K562 (cell line): Measurements from ENCODE around the gene CLDND1. TPM values are rescaled to one million over a fixed set of nuclear protein-coding genes. Genes with fewer than 3 reads are reported as not detected.

Experiments
- CBFB ChIP-seq: sonication (generic); formaldehyde crosslinking; IDR thresholded peaks from 2 replicates; pipeline ENCODE4 v1.4.0; 2020; ENCODE audit warnings: mild to moderate bottlenecking, missing genetic modification reagents
- RUNX1 ChIP-seq: sonication (generic); IDR thresholded peaks from 2 replicates; pipeline ENCODE4 v1.6.1; 2016; ENCODE audit warnings: antibody characterized with exemption, low read depth
- TAF7 ChIP-seq: fragments of 450-650 bp; IDR thresholded peaks from 2 replicates; pipeline ENCODE4 v1.6.1; 2016; ENCODE audit warnings: missing genetic modification characterization, missing compliant biosample characterization
- TEAD1 ChIP-seq, 2 experiments: fragments of 450-650 bp in 1 of 2; sonication (generic) in 1 of 2; formaldehyde crosslinking; IDR thresholded peaks; 2 replicates each; pipeline versions ENCODE4 v1.4.0 to v1.8.0; 2020 to 2022; ENCODE audit warnings: mild to moderate bottlenecking in 2 of 2, missing genetic modification reagents in 1 of 2
- ZNF76 ChIP-seq: fragments of 250-450 bp; sonication (Bioruptor Pico); IDR thresholded peaks from 2 replicates; pipeline ENCODE4 v1.4.0; 2020; ENCODE audit warnings: mild to moderate bottlenecking, moderate library complexity, borderline replicate concordance
- polyA plus RNA-seq, 8 experiments: library from polyadenylated mRNA; depleted of rRNA in 4 of 8; stranded (reverse) in 5 of 8; unstranded in 3 of 8; fragments of >200 nt; fragmentation: Nextera tagmentation in 2 of 8; fragmentation: Illumina TruSeq in 1 of 8; extraction: Ambion mirVana in 2 of 8; extraction: Trizol in 1 of 8; gene quantifications; 2 replicates each; pipeline versions ENCODE4 v1.2.1 to v1.2.3, GENCODE V29; 2011 to 2014; ENCODE audit warnings: inconsistent platforms in 1 of 8, missing spikeins in 1 of 8
- total RNA-seq, 7 experiments: library from RNA; depleted of rRNA in 6 of 7; stranded (reverse); fragments of >200 nt in 6 of 7; fragmentation: Illumina TruSeq in 2 of 7; extraction: Trizol in 2 of 7; gene quantifications; 2 replicates each; pipeline versions ENCODE4 v1.2.1 to v1.2.3, GENCODE V29; 2011 to 2021; ENCODE audit warnings: low replicate concordance in 1 of 7
- TF ChIP-seq, protein P1 (sequence below): fragments of 250-450 bp; sonication (Bioruptor Pico); IDR thresholded peaks from 2 replicates; pipeline ENCODE4 v1.5.0; 2021
- TF ChIP-seq, protein P2 (sequence below): fragments of 250-450 bp; sonication (Bioruptor Pico); IDR thresholded peaks from 2 replicates; pipeline ENCODE4 v1.4.0; 2020; ENCODE audit warnings: mild to moderate bottlenecking, moderate library complexity, borderline replicate concordance
- TF ChIP-seq, protein P3 (sequence below), 3 experiments: IDR thresholded peaks in 2 of 3; conservative IDR thresholded peaks in 1 of 3; 2 replicates each; pipeline ENCODE4 v1.5.1; 2011 to 2012; ENCODE audit warnings: low read length in 3 of 3, mild to moderate bottlenecking in 3 of 3, control low read depth in 2 of 3, improper control_type of control experiment in 1 of 3, inconsistent platforms in 1 of 3, low read depth in 1 of 3, mixed read lengths in 1 of 3, moderate library complexity in 1 of 3; ENCODE audit not compliant: insufficient read depth in 2 of 3
- TF ChIP-seq, protein P4 (sequence below): fragments of 200-600 bp; sonication (generic); IDR thresholded peaks from one replicate; pipeline ENCODE4 v1.6.1; 2012; ENCODE audit warnings: mild to moderate bottlenecking, low read depth, low read length, inconsistent platforms

Gene CLDND1
- total and polyA plus RNA-seq, 9 of the 15 experiments (the other 6 are each of a cell fraction or from before 2014, with no cell fraction given), result 29.2 to 141 (median 60.7) TPM

DNA sequence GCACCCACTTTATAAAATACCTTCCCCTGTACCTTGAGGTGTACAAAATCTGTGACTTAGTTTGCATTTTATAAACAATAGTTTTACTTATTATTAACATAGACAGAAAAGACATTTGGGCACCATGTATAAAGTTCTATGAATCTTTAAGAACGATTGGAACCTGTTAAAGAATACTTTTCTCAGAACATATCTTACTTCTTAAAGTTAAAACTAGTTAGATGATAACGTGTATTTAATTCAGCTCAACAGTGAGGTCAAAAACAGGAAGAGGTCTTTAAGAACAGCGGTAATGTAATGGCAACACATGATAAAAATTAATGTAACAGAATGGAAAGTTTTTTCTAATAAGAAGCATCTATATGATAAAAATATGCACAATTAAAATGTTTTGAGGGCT, 45.7 kb upstream of the CLDND1 start (continued):
- TF ChIP-seq, protein P1, sequence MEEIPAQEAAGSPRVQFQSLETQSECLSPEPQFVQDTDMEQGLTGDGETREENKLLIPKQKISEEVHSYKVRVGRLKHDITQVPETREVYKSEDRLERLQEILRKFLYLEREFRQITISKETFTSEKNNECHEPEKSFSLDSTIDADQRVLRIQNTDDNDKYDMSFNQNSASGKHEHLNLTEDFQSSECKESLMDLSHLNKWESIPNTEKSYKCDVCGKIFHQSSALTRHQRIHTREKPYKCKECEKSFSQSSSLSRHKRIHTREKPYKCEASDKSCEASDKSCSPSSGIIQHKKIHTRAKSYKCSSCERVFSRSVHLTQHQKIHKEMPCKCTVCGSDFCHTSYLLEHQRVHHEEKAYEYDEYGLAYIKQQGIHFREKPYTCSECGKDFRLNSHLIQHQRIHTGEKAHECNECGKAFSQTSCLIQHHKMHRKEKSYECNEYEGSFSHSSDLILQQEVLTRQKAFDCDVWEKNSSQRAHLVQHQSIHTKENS (CRISPR knock-in tag), result no peak
- TF ChIP-seq CBFB (no peak), TAF7 (no peak), TEAD1 (CRISPR knock-in tag; IDR thresholded peaks at IDR 0.05) (no peak), ZNF76 (CRISPR knock-in tag) (no peak), RUNX1 (no peak)
- TF ChIP-seq, protein P2, sequence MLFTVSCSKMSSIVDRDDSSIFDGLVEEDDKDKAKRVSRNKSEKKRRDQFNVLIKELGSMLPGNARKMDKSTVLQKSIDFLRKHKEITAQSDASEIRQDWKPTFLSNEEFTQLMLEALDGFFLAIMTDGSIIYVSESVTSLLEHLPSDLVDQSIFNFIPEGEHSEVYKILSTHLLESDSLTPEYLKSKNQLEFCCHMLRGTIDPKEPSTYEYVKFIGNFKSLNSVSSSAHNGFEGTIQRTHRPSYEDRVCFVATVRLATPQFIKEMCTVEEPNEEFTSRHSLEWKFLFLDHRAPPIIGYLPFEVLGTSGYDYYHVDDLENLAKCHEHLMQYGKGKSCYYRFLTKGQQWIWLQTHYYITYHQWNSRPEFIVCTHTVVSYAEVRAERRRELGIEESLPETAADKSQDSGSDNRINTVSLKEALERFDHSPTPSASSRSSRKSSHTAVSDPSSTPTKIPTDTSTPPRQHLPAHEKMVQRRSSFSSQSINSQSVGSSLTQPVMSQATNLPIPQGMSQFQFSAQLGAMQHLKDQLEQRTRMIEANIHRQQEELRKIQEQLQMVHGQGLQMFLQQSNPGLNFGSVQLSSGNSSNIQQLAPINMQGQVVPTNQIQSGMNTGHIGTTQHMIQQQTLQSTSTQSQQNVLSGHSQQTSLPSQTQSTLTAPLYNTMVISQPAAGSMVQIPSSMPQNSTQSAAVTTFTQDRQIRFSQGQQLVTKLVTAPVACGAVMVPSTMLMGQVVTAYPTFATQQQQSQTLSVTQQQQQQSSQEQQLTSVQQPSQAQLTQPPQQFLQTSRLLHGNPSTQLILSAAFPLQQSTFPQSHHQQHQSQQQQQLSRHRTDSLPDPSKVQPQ, result no peak
- TF ChIP-seq, protein P3, sequence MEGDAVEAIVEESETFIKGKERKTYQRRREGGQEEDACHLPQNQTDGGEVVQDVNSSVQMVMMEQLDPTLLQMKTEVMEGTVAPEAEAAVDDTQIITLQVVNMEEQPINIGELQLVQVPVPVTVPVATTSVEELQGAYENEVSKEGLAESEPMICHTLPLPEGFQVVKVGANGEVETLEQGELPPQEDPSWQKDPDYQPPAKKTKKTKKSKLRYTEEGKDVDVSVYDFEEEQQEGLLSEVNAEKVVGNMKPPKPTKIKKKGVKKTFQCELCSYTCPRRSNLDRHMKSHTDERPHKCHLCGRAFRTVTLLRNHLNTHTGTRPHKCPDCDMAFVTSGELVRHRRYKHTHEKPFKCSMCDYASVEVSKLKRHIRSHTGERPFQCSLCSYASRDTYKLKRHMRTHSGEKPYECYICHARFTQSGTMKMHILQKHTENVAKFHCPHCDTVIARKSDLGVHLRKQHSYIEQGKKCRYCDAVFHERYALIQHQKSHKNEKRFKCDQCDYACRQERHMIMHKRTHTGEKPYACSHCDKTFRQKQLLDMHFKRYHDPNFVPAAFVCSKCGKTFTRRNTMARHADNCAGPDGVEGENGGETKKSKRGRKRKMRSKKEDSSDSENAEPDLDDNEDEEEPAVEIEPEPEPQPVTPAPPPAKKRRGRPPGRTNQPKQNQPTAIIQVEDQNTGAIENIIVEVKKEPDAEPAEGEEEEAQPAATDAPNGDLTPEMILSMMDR (IDR thresholded peaks at IDR 0.05 in 2 of 3, conservative IDR thresholded peaks at IDR 0.05 in 1 of 3; ENCODE audit: insufficient read depth in 2 of 3, low read depth in 1 of 3, low read length in 3 of 3), result no peak
- TF ChIP-seq, protein P4, sequence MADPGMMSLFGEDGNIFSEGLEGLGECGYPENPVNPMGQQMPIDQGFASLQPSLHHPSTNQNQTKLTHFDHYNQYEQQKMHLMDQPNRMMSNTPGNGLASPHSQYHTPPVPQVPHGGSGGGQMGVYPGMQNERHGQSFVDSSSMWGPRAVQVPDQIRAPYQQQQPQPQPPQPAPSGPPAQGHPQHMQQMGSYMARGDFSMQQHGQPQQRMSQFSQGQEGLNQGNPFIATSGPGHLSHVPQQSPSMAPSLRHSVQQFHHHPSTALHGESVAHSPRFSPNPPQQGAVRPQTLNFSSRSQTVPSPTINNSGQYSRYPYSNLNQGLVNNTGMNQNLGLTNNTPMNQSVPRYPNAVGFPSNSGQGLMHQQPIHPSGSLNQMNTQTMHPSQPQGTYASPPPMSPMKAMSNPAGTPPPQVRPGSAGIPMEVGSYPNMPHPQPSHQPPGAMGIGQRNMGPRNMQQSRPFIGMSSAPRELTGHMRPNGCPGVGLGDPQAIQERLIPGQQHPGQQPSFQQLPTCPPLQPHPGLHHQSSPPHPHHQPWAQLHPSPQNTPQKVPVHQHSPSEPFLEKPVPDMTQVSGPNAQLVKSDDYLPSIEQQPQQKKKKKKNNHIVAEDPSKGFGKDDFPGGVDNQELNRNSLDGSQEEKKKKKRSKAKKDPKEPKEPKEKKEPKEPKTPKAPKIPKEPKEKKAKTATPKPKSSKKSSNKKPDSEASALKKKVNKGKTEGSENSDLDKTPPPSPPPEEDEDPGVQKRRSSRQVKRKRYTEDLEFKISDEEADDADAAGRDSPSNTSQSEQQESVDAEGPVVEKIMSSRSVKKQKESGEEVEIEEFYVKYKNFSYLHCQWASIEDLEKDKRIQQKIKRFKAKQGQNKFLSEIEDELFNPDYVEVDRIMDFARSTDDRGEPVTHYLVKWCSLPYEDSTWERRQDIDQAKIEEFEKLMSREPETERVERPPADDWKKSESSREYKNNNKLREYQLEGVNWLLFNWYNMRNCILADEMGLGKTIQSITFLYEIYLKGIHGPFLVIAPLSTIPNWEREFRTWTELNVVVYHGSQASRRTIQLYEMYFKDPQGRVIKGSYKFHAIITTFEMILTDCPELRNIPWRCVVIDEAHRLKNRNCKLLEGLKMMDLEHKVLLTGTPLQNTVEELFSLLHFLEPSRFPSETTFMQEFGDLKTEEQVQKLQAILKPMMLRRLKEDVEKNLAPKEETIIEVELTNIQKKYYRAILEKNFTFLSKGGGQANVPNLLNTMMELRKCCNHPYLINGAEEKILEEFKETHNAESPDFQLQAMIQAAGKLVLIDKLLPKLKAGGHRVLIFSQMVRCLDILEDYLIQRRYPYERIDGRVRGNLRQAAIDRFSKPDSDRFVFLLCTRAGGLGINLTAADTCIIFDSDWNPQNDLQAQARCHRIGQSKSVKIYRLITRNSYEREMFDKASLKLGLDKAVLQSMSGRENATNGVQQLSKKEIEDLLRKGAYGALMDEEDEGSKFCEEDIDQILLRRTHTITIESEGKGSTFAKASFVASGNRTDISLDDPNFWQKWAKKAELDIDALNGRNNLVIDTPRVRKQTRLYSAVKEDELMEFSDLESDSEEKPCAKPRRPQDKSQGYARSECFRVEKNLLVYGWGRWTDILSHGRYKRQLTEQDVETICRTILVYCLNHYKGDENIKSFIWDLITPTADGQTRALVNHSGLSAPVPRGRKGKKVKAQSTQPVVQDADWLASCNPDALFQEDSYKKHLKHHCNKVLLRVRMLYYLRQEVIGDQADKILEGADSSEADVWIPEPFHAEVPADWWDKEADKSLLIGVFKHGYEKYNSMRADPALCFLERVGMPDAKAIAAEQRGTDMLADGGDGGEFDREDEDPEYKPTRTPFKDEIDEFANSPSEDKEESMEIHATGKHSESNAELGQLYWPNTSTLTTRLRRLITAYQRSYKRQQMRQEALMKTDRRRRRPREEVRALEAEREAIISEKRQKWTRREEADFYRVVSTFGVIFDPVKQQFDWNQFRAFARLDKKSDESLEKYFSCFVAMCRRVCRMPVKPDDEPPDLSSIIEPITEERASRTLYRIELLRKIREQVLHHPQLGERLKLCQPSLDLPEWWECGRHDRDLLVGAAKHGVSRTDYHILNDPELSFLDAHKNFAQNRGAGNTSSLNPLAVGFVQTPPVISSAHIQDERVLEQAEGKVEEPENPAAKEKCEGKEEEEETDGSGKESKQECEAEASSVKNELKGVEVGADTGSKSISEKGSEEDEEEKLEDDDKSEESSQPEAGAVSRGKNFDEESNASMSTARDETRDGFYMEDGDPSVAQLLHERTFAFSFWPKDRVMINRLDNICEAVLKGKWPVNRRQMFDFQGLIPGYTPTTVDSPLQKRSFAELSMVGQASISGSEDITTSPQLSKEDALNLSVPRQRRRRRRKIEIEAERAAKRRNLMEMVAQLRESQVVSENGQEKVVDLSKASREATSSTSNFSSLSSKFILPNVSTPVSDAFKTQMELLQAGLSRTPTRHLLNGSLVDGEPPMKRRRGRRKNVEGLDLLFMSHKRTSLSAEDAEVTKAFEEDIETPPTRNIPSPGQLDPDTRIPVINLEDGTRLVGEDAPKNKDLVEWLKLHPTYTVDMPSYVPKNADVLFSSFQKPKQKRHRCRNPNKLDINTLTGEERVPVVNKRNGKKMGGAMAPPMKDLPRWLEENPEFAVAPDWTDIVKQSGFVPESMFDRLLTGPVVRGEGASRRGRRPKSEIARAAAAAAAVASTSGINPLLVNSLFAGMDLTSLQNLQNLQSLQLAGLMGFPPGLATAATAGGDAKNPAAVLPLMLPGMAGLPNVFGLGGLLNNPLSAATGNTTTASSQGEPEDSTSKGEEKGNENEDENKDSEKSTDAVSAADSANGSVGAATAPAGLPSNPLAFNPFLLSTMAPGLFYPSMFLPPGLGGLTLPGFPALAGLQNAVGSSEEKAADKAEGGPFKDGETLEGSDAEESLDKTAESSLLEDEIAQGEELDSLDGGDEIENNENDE, result no peak
